ENCODE data around the gene HEG1. TPM values are rescaled to one million over a fixed set of nuclear protein-coding genes. Genes with fewer than 3 reads are reported as not detected.

The HEG1 gene
- total RNA-seq, 2 donors from 2014 or later: 7.4 to 9.5 TPM

DNA sequence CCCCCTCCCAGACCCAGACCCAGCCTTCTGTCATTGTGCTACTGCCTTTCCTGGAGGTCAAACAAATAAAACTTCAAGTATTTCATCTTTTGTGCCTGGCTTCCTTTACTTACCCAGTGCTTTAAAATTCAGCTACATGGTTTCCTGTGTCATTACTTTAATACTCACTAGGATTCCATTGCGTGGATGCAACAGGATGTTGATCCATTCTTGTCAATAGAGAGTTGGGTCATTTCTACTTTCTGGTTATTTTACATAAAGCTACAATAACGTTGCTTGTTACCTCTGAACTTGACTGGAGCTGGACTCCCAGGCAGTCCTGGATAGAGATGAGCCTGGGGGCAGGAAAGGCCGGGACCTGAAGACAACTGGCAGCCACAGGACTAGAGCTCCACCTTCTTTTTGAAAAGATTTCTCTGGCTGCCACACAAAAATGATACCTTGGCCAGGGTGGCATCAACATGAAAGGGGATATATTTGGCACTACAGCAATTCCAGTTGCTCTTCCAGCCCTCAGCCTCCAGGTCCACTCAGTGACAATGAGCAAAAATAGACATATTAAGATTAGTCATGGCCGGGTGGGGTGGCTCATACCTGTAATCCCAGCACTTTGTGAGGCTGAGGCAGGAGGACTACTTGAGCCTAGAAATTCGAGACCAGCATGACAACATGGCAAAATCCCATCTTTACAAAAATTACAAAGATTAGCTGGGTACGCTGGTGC is 23.3 kb upstream of the HEG1 start:
- Mint-ChIP-seq H3K4me1 (ENCODE audit: low read depth) (no peaks in the 10 kb centered on the region), H3K4me3 (no peak overlapping the region), H3K27ac (no peak overlapping the region), H3K36me3 (ENCODE audit: insufficient read depth in 2 of 2) (no peaks in the 10 kb centered on the region), H3K27me3 (ENCODE audit: low read depth) (no peaks in the 10 kb centered on the region), H3K9me3 (no peaks in the 10 kb centered on the region)
- ATAC-seq (replicated peaks in 1 of 2) (no peak), DNase-seq (no peak)

DNA sequence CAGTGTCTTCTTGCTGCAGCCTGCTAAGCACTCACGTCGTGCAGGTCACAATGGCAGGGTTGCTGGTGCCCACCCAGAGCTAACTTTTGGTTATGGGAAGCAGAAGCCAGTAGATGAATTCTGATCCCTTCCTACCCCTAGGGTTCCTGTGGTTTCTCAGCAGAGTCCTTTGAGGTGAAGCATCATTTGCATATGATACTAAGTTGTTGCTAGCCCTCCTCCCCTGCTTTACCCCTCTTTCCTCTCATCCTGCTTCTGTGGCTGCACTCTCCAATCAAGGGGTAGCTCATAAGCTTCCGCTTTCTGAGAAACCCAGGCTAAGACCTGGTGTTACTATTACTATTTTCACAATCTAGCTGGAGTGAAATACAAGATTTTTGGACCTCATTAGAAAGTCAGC is 22.1 kb upstream of the HEG1 start:
- DNase-seq (no peak), ATAC-seq (replicated peaks in 1 of 2) (no peak)
- no peaks in the 10 kb centered on the region for H3K9me3 Mint-ChIP-seq
- no peak overlapping the region for H3K4me3 Mint-ChIP-seq
- no peak overlapping the region for H3K27ac Mint-ChIP-seq
- H3K36me3 Mint-ChIP-seq (ENCODE audit: insufficient read depth in 2 of 2): no peaks in the 10 kb centered on the region
- H3K27me3 Mint-ChIP-seq (ENCODE audit: low read depth): no peaks in the 10 kb centered on the region
- H3K4me1 Mint-ChIP-seq (ENCODE audit: low read depth): no peaks in the 10 kb centered on the region

DNA sequence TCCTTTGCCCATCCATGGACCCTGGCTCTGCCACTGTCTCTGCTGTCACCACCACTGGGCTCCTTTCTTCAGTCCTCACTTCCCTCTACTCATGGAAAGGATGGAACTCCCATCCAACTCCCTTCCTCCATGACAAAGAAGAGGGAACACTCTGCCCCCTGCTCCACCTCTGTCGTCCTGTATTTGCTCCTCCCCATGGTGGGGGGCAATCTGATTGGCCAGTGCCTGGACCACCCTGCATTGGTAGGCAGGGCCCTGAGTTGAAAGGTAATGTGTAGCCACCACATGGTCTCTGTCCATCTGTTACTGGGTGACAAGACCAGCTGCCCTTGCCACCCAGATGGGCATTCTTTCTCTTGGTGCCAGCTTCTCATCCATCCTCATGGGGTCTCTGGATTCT is 20.7 kb upstream of the HEG1 start:
- H3K36me3 Mint-ChIP-seq (ENCODE audit: insufficient read depth in 2 of 2): no peaks in the 10 kb centered on the region
- H3K27ac Mint-ChIP-seq: no peak overlapping the region
- no peaks in the 10 kb centered on the region for H3K9me3 Mint-ChIP-seq
- DNase-seq (no peak), ATAC-seq (replicated peaks in 1 of 2) (no peak)
- H3K27me3 Mint-ChIP-seq (ENCODE audit: low read depth): no peaks in the 10 kb centered on the region
- H3K4me3 Mint-ChIP-seq: no peak overlapping the region
- no peaks in the 10 kb centered on the region for H3K4me1 Mint-ChIP-seq (ENCODE audit: low read depth)

DNA sequence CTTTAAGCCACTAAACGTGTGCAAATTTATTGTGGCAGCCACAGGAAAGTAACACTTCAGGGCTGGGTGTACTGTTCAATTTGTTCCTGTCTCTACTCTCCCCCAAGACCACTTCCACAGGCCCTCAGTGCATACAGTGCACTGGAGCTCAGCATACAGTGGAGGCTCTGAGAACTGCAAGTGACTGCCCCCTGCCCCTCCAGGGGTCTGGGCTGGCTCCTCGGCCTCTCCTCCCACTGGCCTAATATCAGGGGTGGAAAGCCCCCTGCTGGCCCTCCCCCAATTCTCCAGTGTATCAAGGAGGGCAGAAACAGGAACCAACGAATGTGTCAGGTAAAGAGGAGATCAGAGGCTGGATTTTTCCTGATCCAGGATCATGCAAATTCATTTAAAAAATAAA is 19.9 kb upstream of the HEG1 start:
- no peaks in the 10 kb centered on the region for H3K27me3 Mint-ChIP-seq (ENCODE audit: low read depth)
- no peaks in the 10 kb centered on the region for H3K36me3 Mint-ChIP-seq (ENCODE audit: insufficient read depth in 2 of 2)
- no peaks in the 10 kb centered on the region for H3K4me1 Mint-ChIP-seq (ENCODE audit: low read depth)
- H3K4me3 Mint-ChIP-seq: no peak overlapping the region
- no peaks in the 10 kb centered on the region for H3K9me3 Mint-ChIP-seq
- H3K27ac Mint-ChIP-seq: no peak overlapping the region
- no peak for ATAC-seq (replicated peaks in 1 of 2)
- no peak for DNase-seq

DNA sequence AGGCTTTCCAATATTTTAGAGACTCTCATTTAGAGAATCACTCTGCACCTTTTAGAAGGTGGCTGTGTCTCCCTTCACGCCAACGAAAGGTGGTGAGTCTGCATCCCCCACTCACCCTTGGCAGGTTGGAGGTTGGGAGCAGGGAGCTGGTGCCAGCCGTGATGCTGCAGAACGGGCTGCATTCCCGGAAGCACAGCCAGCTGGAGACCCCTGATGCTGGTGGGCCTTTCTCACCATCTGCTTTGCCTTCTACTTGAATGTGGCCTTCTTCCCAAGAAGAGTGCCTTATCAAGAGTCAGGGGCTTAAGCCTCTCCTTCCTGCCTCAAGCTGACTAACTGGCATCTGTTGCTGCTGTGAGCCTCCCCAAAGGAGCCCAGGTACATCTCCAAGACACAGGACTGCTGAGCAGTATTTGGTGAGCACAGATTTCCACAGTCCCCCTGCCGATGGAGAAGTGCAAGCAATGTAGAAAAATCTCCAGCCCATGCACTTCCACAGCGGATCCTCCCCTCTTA is 17.7 kb upstream of the HEG1 start:
- ATAC-seq (replicated peaks in 1 of 2) (no peak), DNase-seq (no peak)
- no peaks in the 10 kb centered on the region for H3K36me3 Mint-ChIP-seq (ENCODE audit: insufficient read depth in 2 of 2)
- no peak overlapping the region for H3K4me3 Mint-ChIP-seq
- H3K9me3 Mint-ChIP-seq: no peaks in the 10 kb centered on the region
- peaks cover 6% of the 10 kb centered on the region for H3K4me1 Mint-ChIP-seq (ENCODE audit: low read depth)
- H3K27ac Mint-ChIP-seq: no peak overlapping the region
- no peaks in the 10 kb centered on the region for H3K27me3 Mint-ChIP-seq (ENCODE audit: low read depth)

DNA sequence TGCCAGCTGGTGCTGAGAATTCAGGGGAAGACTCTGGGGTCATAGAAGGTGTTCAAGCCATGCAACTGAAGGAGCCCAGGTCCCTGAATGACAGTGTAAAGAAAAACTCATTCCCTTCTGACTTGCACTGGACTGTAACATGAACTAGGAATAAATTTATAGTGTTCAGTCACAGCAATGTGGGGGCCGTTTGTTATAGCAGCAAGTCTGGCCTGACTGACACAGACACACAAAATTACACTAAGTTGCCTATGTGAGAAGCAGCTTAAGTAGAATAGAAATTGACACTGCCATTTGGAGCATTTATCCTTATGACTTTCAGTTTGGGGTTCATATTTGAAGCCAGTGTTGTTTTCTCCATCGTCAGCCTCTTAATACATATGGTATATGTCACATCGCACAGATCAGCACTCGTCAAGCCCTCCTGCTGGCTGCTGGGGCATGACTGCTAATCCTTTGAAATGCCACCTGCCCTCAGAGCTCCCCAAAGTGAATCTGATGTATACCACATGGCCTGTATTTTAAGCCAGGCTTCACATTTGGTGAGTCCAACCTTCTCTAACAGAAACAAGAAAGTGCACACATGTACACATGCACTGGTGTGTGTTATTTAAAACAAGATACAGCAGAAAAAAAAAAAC is 17.1 kb upstream of the HEG1 start:
- H3K9me3 Mint-ChIP-seq: no peaks in the 10 kb centered on the region
- H3K36me3 Mint-ChIP-seq (ENCODE audit: insufficient read depth in 2 of 2): no peaks in the 10 kb centered on the region
- DNase-seq: no peak
- H3K4me3 Mint-ChIP-seq: no peak overlapping the region
- ATAC-seq (replicated peaks in 1 of 2): no peak
- H3K4me1 Mint-ChIP-seq (ENCODE audit: low read depth): peaks cover 6% of the 10 kb centered on the region
- H3K27me3 Mint-ChIP-seq (ENCODE audit: low read depth): no peaks in the 10 kb centered on the region
- no peak overlapping the region for H3K27ac Mint-ChIP-seq

DNA sequence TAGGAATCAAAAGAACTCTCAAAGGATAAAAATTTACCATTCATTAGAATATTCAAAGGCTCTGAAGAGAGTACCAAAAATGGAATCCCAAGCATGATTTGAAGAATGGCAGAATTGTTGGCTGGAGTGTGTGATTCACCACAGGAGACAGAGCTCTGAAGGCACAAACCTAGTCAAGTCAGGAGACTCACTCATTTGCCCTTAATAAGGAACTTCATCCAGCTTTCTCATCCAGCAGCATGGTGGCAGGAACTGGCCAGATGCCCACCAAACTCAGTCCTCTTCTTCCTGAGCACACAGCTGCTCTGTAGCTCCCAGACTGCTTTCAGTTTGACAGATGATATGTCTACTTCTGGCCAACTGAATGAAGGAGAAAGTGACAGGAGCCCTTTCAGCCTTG is 16.5 kb upstream of the HEG1 start:
- Mint-ChIP-seq H3K27ac (no peak overlapping the region), H3K9me3 (no peaks in the 10 kb centered on the region), H3K27me3 (ENCODE audit: low read depth) (peaks cover 3% of the 10 kb centered on the region), H3K4me1 (ENCODE audit: low read depth) (peaks cover 6% of the 10 kb centered on the region), H3K36me3 (ENCODE audit: insufficient read depth in 2 of 2) (no peaks in the 10 kb centered on the region), H3K4me3 (no peak overlapping the region)
- ATAC-seq (replicated peaks in 1 of 2) (no peak), DNase-seq (no peak)

DNA sequence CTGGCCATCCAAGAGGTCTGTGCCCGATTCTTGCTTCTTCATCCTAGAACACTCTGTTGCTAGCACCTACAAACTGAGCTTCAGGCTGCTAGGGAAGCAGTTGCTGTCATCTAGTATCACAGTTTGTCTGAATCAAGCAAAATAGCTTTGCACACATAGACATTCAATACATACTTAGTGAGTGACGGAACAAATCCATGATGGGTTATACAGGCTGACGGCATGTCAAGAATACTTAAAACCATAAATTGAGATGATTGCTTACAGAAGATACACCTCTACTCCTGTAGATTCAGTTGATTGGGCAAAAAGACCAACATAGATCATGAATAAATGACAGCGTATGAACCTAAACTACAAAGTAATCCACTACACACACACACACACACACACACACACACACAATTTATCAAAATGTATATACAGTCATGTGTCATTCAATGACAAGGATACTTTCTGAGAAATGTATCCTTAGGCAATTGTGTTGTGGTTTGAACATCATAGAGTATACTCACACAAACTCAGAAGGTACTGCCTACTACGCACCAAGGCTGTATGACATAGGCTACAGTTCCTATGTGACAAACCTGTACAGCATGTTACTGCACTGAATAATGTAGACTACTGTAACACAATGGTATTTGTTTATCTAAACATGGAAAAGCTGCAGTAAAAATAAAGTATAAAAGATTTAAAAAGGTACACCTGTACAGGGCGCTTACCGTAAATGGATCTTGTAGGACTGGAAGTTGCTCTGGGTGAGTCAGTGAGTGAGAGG is 14.4 kb upstream of the HEG1 start:
- ATAC-seq (replicated peaks in 1 of 2): peak in 1 of 2 donors; percentile 52

DNA sequence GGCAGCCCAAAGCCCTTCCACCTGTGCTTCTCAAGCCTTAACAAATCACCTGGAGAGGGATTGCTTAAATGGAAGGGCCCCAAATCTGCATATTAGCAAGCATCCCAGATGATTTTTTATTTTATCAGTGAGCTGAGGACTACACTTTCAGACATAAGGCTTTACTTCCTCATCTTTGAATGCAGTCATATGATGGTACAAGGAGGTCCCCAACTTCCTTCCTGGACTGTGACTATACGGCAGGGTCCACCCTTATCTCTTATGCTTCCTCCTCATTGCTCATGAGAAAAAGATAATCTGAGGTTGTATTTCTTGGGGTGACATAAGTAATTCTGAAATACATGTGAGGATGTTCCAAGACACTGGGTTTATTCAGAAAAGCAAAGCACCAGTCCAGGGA is 13.7 kb upstream of the HEG1 start:
- Mint-ChIP-seq H3K27ac (no peak overlapping the region), H3K4me3 (no peak overlapping the region), H3K27me3 (ENCODE audit: low read depth) (peaks cover 10% of the 10 kb centered on the region), H3K9me3 (no peaks in the 10 kb centered on the region), H3K4me1 (ENCODE audit: low read depth) (peaks cover 6% of the 10 kb centered on the region), H3K36me3 (ENCODE audit: insufficient read depth in 2 of 2) (no peaks in the 10 kb centered on the region)
- ATAC-seq (replicated peaks in 1 of 2) (no peak), DNase-seq (no peak)

More for the DNA sequence above, 14.4 kb upstream of the HEG1 start:
- no peaks in the 10 kb centered on the region for H3K36me3 Mint-ChIP-seq (ENCODE audit: insufficient read depth in 2 of 2)
- H3K4me1 Mint-ChIP-seq (ENCODE audit: low read depth): peaks cover 6% of the 10 kb centered on the region
- no peak overlapping the region for H3K4me3 Mint-ChIP-seq
- no peaks in the 10 kb centered on the region for H3K9me3 Mint-ChIP-seq
- H3K27me3 Mint-ChIP-seq (ENCODE audit: low read depth): peaks cover 10% of the 10 kb centered on the region
- H3K27ac Mint-ChIP-seq: no peak overlapping the region
- no peak for DNase-seq

DNA sequence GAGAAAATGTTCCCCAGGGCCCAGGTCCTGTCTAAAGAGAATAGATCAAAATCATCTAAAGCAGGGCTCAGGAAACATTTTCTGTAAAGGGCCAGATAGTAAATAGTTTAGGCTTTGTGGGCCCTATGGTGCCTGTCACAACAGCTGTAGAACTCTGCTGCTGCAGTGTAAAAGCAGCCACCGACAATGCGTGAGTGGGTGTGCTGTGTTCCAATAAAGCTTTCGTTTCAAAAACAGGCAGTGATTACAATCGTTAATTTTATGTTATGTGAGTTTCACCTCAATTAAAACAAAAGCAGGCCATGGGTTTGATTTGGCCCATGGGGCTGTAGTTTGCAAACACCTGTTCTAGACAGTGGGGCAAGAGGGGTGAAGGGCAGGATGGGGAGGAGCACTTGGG is 12.5 kb upstream of the HEG1 start:
- Mint-ChIP-seq H3K27ac (no peak overlapping the region), H3K27me3 (ENCODE audit: low read depth) (peaks cover 17% of the 10 kb centered on the region), H3K4me3 (no peak overlapping the region), H3K9me3 (no peaks in the 10 kb centered on the region), H3K36me3 (ENCODE audit: insufficient read depth in 2 of 2) (peaks cover 0 to 2% of the 10 kb centered on the region in 2 donors), H3K4me1 (ENCODE audit: low read depth) (peaks cover 6% of the 10 kb centered on the region)
- ATAC-seq (replicated peaks in 1 of 2) (no peak), DNase-seq (no peak)

DNA sequence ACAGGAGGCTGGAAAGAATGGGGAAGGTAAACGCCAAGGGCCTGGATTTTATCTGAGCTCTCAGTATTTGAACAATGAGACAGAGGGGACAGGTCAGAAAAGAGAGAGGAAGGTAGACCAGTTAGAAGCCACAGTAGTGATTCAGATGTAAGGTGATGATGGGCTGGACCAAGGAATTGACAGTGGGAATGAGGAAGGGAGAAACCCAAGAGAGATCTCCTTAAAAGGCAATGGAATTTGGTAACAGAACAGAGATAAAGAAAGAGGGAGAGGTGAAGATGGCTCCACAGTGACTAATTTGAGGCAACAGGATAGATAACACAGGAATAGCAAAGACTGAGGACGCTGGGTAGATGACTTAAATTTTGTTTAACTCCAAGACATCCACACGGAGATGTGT is 11.4 kb upstream of the HEG1 start:
- peaks cover 22% of the 10 kb centered on the region for H3K27me3 Mint-ChIP-seq (ENCODE audit: low read depth)
- H3K9me3 Mint-ChIP-seq: no peaks in the 10 kb centered on the region
- H3K4me3 Mint-ChIP-seq: no peak overlapping the region
- peaks cover 0 to 2% of the 10 kb centered on the region in 2 donors for H3K36me3 Mint-ChIP-seq (ENCODE audit: insufficient read depth in 2 of 2)
- no peak overlapping the region for H3K27ac Mint-ChIP-seq
- ATAC-seq (replicated peaks in 1 of 2): no peak
- H3K4me1 Mint-ChIP-seq (ENCODE audit: low read depth): peaks cover 6% of the 10 kb centered on the region
- no peak for DNase-seq

DNA sequence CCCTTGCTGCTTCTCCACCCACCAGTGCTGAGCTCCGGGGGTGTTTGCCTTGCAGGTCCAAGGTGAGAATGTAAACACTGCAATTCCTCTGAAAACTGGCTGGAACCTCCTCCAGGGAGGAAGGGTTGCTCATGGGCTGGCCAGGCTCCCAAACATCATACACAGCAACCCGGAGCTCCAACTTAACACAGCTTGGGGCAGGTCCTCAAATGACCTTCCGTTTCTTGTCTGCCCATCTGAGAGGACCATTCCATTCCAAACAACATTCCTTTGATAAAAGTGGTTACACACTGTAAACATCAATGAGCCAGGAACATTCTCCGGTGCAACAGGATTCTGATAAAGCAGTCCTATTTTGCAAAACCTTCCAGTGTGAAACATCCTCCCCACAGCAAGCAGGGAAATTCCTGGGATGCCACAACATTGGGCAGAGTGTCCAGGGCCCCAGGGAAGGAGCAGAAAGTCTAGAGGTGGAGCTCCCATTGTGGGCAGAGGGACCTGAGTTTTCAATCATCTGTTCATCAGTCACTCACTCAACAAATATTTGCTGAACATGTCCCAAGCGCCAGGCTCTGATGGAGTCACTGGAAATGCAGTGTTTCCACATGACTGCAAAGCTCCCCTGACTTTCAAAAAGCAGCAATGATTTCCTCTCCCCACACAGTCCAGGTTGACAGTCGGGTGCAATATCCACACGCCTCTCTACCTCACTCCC is 7.3 kb upstream of the HEG1 start:
- peaks cover 55% of the 10 kb centered on the region for H3K27me3 Mint-ChIP-seq (ENCODE audit: low read depth)

DNA sequence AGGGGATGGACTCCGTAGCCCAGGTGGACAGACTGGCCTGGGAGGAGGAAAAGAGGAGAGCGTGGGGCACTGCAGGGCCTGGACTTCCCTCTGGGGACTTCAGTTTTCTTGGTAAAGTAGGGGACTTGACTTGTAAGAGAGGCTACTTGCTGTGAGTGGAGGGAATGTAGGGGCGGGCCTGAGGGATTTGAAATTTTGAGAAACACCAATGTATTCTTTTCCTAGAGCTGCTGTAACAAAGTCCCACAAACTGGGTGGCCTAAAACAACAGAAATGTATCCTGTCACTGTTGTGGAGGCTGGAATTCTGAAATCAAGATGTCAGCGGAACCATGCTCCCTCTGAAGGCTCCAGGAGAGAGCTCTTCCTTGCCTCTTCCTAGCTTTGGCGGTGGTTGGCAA is 5.8 kb upstream of the HEG1 start:
- Mint-ChIP-seq H3K4me3 (no peak overlapping the region), H3K4me1 (ENCODE audit: low read depth) (peaks cover 8% of the 10 kb centered on the region), H3K27ac (no peak overlapping the region), H3K9me3 (no peaks in the 10 kb centered on the region), H3K36me3 (ENCODE audit: insufficient read depth in 2 of 2) (peaks cover 0 to 2% of the 10 kb centered on the region in 2 donors), H3K27me3 (ENCODE audit: low read depth) (peaks cover 59% of the 10 kb centered on the region)
- DNase-seq: no peak
- no peak for ATAC-seq (replicated peaks in 1 of 2)

More for the DNA sequence above, 7.3 kb upstream of the HEG1 start:
- Mint-ChIP-seq H3K27ac (no peak overlapping the region), H3K4me1 (ENCODE audit: low read depth) (no peaks in the 10 kb centered on the region), H3K9me3 (no peaks in the 10 kb centered on the region), H3K4me3 (no peak overlapping the region), H3K36me3 (ENCODE audit: insufficient read depth in 2 of 2) (peaks cover 0 to 2% of the 10 kb centered on the region in 2 donors)
- DNase-seq: no peak
- ATAC-seq (replicated peaks in 1 of 2): no peak

Measured in activated T-cell treated with anti-CD3 and anti-CD28 coated beads, Interleukin-2, amount 50 U/mL, for 72 hours (primary cell).